Mononuclear cell (primary cell): Measurements from ENCODE around the gene CTNND2. TPM values are rescaled to one million over a fixed set of nuclear protein-coding genes. Genes with fewer than 3 reads are reported as not detected.
"Not testable (repeated sequence)": the region's sequence is repeated elsewhere in the genome, so short reads cannot be mapped to it uniquely, and the experiment has no call there.

Experiments used
- H3K27me3 ChIP-seq: 2 replicates; pipeline ENCODE4 v1.6.0; 2011; ENCODE audit warnings: low read length, control low read depth; ENCODE audit not compliant: insufficient read depth
- H3K4me1 ChIP-seq: 2 replicates; pipeline ENCODE4 v1.5.1; 2011; ENCODE audit warnings: mild to moderate bottlenecking, low read length, control low read depth; ENCODE audit not compliant: insufficient read depth
- H3K4me3 ChIP-seq: 2 replicates; pipeline ENCODE4 v1.5.1; 2011; ENCODE audit warnings: mild to moderate bottlenecking, low read length, moderate library complexity
- H3K9me3 ChIP-seq: 2 replicates; pipeline ENCODE4 v1.5.1; 2011; ENCODE audit warnings: low read depth, mild to moderate bottlenecking, control low read depth, low read length
- total RNA-seq: library from RNA; depleted of rRNA; stranded (reverse); fragments of >200 nt; gene quantifications from one replicate; pipeline ENCODE4 v1.2.3, GENCODE V29; 2012

The CTNND2 gene
- total RNA-seq, 1 donor = not detected

DNA sequence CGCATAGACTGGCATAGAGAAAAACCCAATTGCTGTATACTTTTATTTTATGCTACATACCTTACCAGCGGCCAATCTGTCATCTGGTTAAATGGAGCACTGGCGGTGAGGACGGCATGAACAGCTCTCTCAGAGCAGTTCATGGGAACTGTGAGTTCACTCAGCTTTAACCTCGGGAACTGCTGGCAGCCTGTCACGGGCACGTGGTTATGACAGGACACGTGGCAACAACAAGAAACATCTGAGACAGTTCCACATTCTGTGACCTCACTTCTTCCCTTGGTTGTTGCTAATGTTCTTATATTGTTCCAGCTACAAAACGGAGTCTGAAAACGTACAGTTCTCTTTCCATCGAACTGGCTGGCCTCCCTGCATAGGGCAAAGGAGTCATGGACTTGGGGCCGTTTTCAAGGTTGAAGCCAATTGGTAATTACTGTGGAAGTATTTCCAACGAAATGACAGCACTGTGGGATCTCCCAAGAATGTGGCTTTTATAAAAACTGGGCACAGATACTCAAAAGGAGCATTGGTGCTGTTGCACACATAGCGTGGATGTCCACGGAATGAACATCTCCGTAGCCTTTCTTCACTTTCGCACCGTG lies 896.9 kb downstream of the CTNND2 start:
- Histone ChIP-seq H3K9me3 (no peaks in the 10 kb centered on the region), H3K4me1 (no peaks in the 10 kb centered on the region), H3K27me3 (no peaks in the 10 kb centered on the region), H3K4me3 (no peak overlapping the region)

DNA sequence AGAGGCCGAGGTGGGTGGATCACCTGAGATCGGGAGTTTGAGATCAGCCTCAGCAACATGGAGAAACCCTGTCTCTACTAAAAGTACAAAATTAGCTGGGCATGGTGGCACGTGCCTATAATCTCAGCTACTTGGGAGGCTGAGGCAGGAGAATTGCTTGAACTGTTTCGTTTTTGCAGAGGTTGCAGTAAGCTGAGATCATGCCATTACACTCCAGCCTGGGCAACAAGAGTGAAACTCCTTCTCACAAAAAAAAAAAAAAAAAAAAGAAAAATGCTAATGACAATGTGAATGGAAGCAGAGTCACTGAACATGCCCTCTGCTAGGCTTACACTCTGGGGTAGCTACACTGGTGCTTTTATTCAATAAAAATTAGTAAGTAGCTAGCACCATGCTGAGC lies 899.7 kb downstream of the CTNND2 start:
- H3K9me3 ChIP-seq, H3K4me1 ChIP-seq, H3K27me3 ChIP-seq, H3K4me3 ChIP-seq: not testable (repeated sequence)

DNA sequence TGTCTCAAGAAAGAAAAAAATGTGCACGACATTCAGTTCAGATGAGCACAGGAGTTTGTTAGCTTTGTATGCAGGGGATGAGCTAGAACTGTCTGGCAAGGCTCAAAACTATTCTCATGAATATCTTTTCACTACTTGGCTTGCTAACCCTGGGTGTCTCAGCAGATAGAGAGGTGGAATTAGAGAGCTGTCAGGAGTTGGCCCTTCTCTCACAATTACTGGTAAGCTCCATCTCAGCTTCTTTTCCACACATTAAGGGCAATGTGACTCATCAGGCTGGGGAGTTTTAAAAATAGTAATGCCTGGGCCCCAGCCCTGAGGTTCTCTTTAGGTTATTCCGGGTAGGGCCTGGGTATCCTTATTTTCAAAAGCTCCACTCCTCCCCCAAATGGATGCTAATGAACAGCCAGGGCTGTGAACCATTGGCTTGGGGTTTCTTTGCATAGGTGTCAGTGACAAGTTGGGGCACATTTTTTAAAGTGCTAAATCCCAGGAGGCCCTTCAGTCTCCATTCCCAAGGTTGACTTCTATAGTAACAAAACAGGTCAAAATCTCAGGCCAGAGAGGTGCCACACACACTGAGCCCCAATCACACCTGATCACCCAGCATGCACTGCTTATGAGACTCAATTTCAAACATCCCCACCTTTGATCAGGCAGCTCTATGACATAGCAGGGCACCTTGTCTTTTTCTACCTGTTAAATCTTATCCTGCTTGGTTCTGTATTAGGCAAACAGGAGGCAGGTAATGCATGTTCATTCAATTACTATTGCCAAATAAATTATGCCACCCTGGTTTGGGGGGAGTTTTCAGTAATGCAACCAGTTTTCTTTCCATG lies 903.5 kb downstream of the CTNND2 start:
- no peaks in the 10 kb centered on the region for H3K4me1 ChIP-seq

DNA sequence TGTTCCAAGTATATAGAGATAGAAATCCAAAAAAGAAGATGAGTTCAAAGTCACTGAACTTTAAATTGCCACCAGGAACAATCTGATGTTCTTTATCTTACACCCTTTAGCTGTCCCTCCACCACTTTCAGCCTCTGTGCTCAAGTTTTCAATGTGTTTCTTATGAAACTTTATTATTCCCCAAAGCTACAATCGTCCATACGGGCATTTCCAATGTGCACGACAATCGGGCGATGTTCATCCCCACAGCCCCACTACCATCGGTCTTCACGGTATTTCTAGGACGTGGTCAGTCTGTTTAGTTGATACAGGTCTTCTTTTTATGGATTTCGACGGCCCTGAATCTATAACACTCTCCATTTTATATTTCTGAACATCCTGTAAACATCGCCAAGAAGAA lies 904.5 kb downstream of the CTNND2 start:
- no peak overlapping the region for H3K4me3 ChIP-seq
- no peaks in the 10 kb centered on the region for H3K4me1 ChIP-seq
- no peaks in the 10 kb centered on the region for H3K27me3 ChIP-seq
- H3K9me3 ChIP-seq = no peaks in the 10 kb centered on the region

More for the DNA sequence above, 903.5 kb downstream of the CTNND2 start:
- Histone ChIP-seq H3K27me3 (no peaks in the 10 kb centered on the region), H3K4me3 (no peak overlapping the region), H3K9me3 (no peaks in the 10 kb centered on the region)

DNA sequence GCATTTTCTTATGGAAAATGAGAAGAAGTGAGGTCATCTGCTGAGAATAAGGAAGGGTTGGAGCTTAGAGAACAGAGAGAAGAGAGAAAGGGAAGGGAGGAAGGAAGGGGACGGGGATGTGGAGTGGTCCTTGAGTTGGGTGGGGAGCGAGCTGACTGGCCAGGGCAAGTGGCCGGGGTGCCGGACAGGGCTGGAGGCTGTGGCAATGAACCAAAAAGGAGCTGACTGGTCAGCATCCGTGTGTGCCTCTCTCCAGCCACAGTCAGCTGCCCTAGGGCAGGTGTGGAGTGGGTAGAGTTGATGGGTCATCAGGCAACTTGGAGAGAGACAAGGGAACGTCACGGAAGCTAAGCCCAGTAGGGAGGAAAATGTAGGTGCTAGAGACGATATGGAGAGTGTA lies 908.4 kb downstream of the CTNND2 start:
- Histone ChIP-seq H3K4me1 (no peaks in the 10 kb centered on the region), H3K4me3 (no peak overlapping the region), H3K9me3 (no peaks in the 10 kb centered on the region), H3K27me3 (no peaks in the 10 kb centered on the region)

DNA sequence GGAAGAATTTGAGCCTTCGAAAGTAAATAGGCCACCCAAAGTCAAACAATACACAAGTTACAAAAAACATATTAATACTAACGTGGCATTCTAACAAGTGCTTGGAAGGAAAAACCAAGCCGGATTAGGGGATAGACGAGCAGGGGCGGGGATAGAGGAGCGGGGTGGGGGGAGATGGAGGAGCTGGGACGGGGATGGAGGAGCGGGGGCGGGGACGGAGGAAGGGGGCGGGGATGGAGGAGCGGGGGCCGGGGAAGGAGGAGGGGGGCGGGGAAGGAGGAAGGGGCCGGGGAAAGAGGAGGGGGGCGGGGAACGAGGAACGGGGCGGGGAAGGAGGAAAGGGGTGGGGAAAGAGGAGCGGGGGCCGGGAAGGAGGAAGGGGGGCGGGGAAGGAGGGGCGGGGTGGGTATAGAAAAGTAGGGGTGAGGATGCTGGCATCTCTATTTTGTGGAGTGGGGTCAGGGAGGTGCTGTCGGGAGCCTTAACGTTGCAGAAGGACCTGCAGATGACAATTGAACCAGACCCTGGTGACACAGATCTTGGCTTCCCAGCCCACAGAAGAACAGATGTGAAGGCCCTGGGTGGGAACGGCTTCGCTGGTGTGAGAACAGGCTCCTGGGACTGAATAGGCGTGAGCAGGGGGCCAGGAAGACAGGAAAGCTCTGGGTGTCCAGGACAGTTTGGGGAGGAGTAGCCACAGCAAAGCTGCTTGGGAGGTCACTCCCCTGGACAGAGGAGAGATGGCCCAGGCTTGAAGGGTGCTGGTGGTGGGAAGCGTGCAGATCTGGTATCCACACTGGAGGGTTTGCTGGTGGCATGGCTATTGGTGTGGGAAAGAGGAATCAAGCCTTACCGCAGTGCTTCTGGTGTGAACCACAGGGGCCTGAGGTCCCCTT lies 909.9 kb downstream of the CTNND2 start:
- Histone ChIP-seq H3K4me1 (no peaks in the 10 kb centered on the region), H3K9me3 (no peaks in the 10 kb centered on the region), H3K4me3 (no peak overlapping the region), H3K27me3 (no peaks in the 10 kb centered on the region)

DNA sequence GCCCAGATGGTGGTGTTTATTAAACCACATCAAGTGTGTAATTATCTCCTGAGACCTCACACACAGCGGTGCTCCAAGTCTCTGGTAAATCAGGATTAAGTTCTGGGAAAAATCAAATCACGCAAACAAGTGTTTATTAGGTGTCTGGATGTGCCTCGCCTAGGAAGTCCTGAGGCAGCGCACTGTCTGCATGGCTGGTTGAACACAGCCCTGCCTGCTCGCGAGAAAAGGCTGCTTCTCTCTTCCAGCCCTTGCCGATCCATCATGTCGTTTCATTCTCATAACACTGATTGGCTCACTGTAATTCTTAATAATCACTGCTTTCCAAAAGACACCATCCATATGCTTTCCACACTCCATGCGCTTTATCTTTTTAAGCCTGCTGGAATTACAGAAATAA lies 913.6 kb downstream of the CTNND2 start:
- Histone ChIP-seq H3K27me3 (no peaks in the 10 kb centered on the region), H3K4me1 (peaks cover 5% of the 10 kb centered on the region), H3K9me3 (no peaks in the 10 kb centered on the region), H3K4me3 (no peak overlapping the region)

DNA sequence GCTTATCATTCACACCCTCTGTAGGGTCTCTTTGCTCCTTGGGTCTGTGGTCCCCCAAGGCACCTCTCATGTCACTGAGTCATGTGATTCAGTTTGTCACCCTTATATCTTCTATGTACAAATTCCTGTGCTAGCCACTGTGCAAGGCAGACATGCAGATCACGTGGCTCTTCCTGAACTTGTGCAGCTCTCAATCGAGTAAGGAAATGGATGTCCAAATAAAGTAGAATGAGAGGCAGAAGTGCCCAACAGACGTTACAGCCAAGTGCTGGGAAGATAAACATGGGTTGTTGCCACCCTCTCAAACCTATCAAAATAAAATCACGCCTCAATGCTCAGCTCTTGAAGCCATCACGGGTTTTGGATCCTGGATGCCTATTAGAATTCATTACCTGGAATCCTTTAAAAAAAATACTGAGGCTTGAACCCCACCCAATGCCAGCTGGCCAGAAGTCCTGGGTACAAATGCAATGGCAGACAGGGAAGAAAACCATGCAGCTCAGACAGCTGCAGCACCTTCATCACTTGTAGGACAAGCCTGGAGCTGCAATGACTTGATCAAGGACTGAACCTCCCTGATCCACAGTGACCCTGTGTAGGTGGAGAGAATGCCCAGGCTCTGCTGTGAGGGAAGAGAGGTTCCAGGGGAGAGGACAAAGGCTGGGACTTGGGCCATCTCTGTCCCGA lies 914.5 kb downstream of the CTNND2 start:
- Histone ChIP-seq H3K4me1 (peaks cover 5% of the 10 kb centered on the region), H3K9me3 (no peaks in the 10 kb centered on the region), H3K4me3 (no peak overlapping the region), H3K27me3 (no peaks in the 10 kb centered on the region)

DNA sequence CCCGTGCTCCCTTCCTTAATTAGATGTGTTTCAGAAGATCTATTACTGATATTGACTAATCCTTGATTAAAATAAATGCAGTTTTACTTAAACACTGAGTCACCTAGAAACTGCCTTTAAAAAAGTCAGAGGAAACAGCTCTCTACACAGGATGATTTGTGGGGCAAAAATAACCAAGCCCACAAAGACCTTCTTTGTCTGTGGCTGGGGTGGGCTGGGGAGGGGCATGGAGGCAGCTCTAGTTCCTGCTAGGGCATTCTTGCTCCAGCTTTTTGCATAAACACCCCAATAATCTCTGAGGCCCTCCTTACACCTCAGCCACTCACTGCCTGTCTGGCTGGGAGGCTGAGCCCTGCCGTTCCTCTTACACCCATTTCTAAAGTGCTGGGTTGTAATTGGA lies 915.6 kb downstream of the CTNND2 start:
- no peak overlapping the region for H3K4me3 ChIP-seq
- no peaks in the 10 kb centered on the region for H3K27me3 ChIP-seq
- no peaks in the 10 kb centered on the region for H3K9me3 ChIP-seq
- H3K4me1 ChIP-seq = peaks cover 5% of the 10 kb centered on the region

DNA sequence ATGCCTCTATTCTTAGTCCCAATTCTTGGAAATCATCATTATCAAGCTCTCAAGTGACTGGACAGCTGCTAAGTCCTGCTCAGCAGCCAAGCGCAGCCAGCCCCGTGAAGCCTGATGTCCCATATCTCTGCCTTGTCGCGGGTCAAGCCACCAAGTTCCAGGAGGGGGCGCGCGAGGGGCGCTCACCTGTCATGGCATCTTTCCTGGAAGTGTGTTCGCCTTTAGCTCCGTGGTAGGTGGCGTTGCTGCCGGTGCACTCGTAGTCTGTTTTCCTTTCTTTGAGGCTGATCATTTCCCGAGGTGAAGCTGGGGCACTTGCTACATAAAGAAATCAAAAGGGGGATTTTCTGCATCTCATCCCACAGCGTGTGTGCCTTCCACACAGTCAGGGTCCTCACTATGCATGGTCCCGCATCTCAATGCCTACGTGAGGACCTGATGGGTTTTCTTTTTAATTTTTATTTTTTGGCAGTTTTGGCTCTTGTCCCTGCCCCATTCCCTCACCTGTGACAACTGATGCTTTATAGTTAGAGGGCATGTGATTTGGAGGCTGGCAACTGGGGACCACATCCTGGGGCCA lies 916.2 kb downstream of the CTNND2 start:
- Histone ChIP-seq H3K9me3 (no peaks in the 10 kb centered on the region), H3K4me3 (no peak overlapping the region), H3K4me1 (peaks cover 5% of the 10 kb centered on the region), H3K27me3 (no peaks in the 10 kb centered on the region)

DNA sequence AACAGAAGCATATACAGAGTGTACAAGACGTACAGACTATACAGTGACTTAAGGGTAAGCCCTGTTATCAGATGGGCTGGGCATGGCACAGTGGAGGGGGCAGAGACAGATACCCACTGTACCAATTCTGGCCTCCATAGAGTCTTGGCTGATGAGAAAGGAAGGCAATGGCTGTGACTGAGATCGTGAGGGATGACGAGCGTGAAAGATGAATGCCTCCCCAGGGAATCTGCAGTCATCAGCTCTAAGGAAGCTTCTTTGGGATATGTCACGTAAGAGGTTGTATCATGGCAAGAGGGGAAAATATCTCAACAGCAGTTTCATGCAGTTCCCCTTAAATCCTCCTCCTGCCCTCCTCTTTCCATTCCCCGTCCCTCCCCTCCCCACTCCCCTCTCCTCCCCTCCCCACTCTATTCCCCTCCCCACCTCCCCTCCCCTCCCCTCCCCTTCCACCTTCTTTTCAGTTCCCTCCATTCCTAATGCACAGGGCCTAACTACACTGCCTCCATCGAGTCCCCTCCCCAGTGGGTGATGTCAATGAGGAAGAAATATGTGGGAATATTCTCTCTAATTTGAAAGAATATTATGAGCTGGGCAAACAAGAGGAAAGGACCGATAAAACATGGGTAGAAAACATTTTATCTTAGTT lies 916.8 kb downstream of the CTNND2 start:
- Histone ChIP-seq H3K27me3 (no peaks in the 10 kb centered on the region), H3K4me1 (peaks cover 5% of the 10 kb centered on the region), H3K4me3 (no peak overlapping the region), H3K9me3 (no peaks in the 10 kb centered on the region)

DNA sequence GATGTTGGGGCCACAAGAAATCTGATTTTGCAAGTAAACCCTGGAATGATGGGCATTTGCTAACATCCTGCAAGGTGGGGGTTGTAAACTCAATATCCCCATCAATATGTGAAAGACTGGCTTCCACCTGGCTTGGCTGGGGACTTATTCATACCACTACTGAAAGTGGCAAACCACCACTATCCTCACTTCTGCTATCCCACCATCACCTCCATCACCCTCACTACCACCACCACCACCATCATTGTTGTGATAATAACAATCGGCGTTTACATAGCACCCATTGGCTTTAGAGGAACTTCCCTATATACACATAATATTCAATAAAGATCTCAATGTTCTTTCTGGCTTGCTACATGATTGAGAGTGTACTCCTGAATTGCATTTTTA lies 918.5 kb downstream of the CTNND2 start:
- H3K4me1 ChIP-seq = peaks cover 5% of the 10 kb centered on the region
- H3K9me3 ChIP-seq = no peaks in the 10 kb centered on the region
- no peaks in the 10 kb centered on the region for H3K27me3 ChIP-seq
- no peak overlapping the region for H3K4me3 ChIP-seq

DNA sequence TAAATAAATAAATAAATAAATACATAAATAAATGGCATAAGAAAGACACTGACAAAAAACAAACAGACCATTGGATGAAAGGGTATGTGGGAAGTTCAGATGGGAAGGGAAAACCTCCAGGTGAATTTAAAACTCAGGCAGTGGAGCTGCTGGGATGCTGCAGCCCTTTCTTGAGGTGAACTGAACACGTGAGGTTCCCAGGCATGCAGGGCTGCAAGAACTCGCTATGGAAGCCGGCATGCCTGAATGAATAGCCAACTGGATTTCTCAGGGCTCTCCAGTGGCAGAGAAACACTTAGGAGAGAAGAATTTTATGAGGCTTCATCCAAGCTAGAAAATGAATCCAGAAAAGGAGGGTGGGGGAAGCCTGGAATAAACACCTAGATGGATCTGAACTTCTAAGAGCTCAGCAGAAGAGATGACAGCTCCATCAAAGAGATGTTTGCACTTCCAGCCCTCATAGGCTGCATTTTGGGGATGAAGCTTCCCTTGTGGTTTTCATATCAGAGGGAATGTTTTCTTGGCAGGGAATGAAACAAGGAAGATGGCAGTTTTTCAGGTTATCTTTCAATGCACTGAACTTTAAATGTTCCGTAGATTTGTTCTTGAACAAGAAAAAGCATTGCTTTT lies 919.0 kb downstream of the CTNND2 start:
- Histone ChIP-seq H3K4me1 (peaks cover 5% of the 10 kb centered on the region), H3K9me3 (no peaks in the 10 kb centered on the region), H3K4me3 (no peak overlapping the region), H3K27me3 (no peaks in the 10 kb centered on the region)
